Measurements from ENCODE around the gene DHX32.
A peak's percentile ranks its signal among the peaks of the same experiment; 100 is the strongest.

Gene DHX32

GRCh38 chr10:125823663-125824251 is 57.3 kb downstream of the DHX32 start:
- no peaks in the 10 kb centered on the region for H3K9me3 ChIP-seq (ENCODE audit: insufficient read depth, low read length)
- H3K9me2 ChIP-seq (replicated peaks; ENCODE audit: insufficient read depth, low read length): no peaks in the 10 kb centered on the region
- peak overlapping the region; percentile 80 for H3K27ac ChIP-seq (ENCODE audit: low read depth, low read length)
- peaks cover 16% of the 10 kb centered on the region for H3K36me3 ChIP-seq (ENCODE audit: low read length)
- peak overlapping the region; percentile 79 for H3K4me2 ChIP-seq (ENCODE audit: low read depth, low read length, poor library complexity, severe bottlenecking)
- H3K27me3 ChIP-seq (ENCODE audit: low read length): no peaks in the 10 kb centered on the region
- H4K20me1 ChIP-seq (ENCODE audit: low read depth, low read length): 0 out of 2 replicates have a peak, but pooled peaks cover 4% of the 10 kb centered on the region
- peak overlapping the region; percentile 86 for H3K4me3 ChIP-seq (ENCODE audit: insufficient read depth, low read length, poor library complexity, severe bottlenecking)
- peak overlapping the region; percentile 79 for H3K9ac ChIP-seq (ENCODE audit: low read length)
- peaks cover 50% of the 10 kb centered on the region for H3K79me2 ChIP-seq (ENCODE audit: insufficient read depth, low read length)
- H3F3A ChIP-seq (ENCODE audit: insufficient read depth): peaks cover 4% of the 10 kb centered on the region; the same call in 1 of the 2 replicates
- H2AFZ ChIP-seq (ENCODE audit: low read depth, low read length, severe bottlenecking): peak overlapping the region; percentile 75
- no peak for TF ChIP-seq EZH2phosphoT487 (conservative IDR thresholded peaks at IDR 0.05; ENCODE audit: low read length)
- TF ChIP-seq CTCF (IDR thresholded peaks at IDR 0.05; ENCODE audit: insufficient read depth, low read length, poor library complexity, severe bottlenecking): no peak

GRCh38 chr10:125822878-125823662 is 58.0 kb downstream of the DHX32 start, which contains the start of the genes BCCIP and UROS:
TSS of gene BCCIP (plus strand) at chr10:125823546. CDS start at chr10:125823558, 12 bp downstream.
TSS of gene UROS (minus strand) at chr10:125823258. CDS start at chr10:125816499, 6,759 bp downstream.
- peak within 1 kb of the TSS; percentile 86 for H3K4me3 ChIP-seq (ENCODE audit: insufficient read depth, low read length, poor library complexity, severe bottlenecking)
- H3K27ac ChIP-seq (ENCODE audit: low read depth, low read length): peak within 1 kb of the TSS; percentile 80
- 0 out of 2 replicates have a peak, but pooled peaks cover 4% of the 10 kb centered on the region for H4K20me1 ChIP-seq (ENCODE audit: low read depth, low read length)
- H2AFZ ChIP-seq (ENCODE audit: low read depth, low read length, severe bottlenecking): peak within 1 kb of the TSS; percentile 75
- peak within 1 kb of the TSS; percentile 79 for H3K4me2 ChIP-seq (ENCODE audit: low read depth, low read length, poor library complexity, severe bottlenecking)
- peaks cover 4% of the 10 kb centered on the region; the same call in 1 of the 2 replicates for H3F3A ChIP-seq (ENCODE audit: insufficient read depth)
- H3K9ac ChIP-seq (ENCODE audit: low read length): peak within 1 kb of the TSS; percentile 79
- TF ChIP-seq CTCF (IDR thresholded peaks at IDR 0.05; ENCODE audit: insufficient read depth, low read length, poor library complexity, severe bottlenecking): no peak
- no peak for TF ChIP-seq EZH2phosphoT487 (conservative IDR thresholded peaks at IDR 0.05; ENCODE audit: low read length)
- peaks cover 10% of the 10 kb centered on the region for H3K36me3 ChIP-seq (ENCODE audit: low read length)
- no peaks in the 10 kb centered on the region for H3K9me2 ChIP-seq (replicated peaks; ENCODE audit: insufficient read depth, low read length)
- H3K27me3 ChIP-seq (ENCODE audit: low read length): no peaks in the 10 kb centered on the region
- H3K9me3 ChIP-seq (ENCODE audit: insufficient read depth, low read length): no peaks in the 10 kb centered on the region
- H3K79me2 ChIP-seq (ENCODE audit: insufficient read depth, low read length): peaks cover 48% of the 10 kb centered on the region

GRCh38 chr10:125820701-125821100 is 60.4 kb downstream of the DHX32 start:
- H3K4me3 ChIP-seq (ENCODE audit: insufficient read depth, low read length, poor library complexity, severe bottlenecking): no peak overlapping the region
- H3K9me3 ChIP-seq (ENCODE audit: insufficient read depth, low read length): no peaks in the 10 kb centered on the region
- no peaks in the 10 kb centered on the region for H3K9me2 ChIP-seq (replicated peaks; ENCODE audit: insufficient read depth, low read length)
- H3K79me2 ChIP-seq (ENCODE audit: insufficient read depth, low read length): peaks cover 29% of the 10 kb centered on the region
- H3F3A ChIP-seq (ENCODE audit: insufficient read depth): peaks cover 4% of the 10 kb centered on the region; the same call in 1 of the 2 replicates
- H3K27ac ChIP-seq (ENCODE audit: low read depth, low read length): no peak overlapping the region
- 0 out of 2 replicates have a peak, but pooled peaks cover 4% of the 10 kb centered on the region for H4K20me1 ChIP-seq (ENCODE audit: low read depth, low read length)
- H2AFZ ChIP-seq (ENCODE audit: low read depth, low read length, severe bottlenecking): no peak overlapping the region
- TF ChIP-seq EZH2phosphoT487 (conservative IDR thresholded peaks at IDR 0.05; ENCODE audit: low read length) (no peak), CTCF (IDR thresholded peaks at IDR 0.05; ENCODE audit: insufficient read depth, low read length, poor library complexity, severe bottlenecking) (no peak)
- H3K4me2 ChIP-seq (ENCODE audit: low read depth, low read length, poor library complexity, severe bottlenecking): no peak overlapping the region
- no peaks in the 10 kb centered on the region for H3K36me3 ChIP-seq (ENCODE audit: low read length)
- no peaks in the 10 kb centered on the region for H3K27me3 ChIP-seq (ENCODE audit: low read length)
- H3K9ac ChIP-seq (ENCODE audit: low read length): no peak overlapping the region
